Measurements from ENCODE around the gene MCTP1. TPM values are rescaled to one million over a fixed set of nuclear protein-coding genes. Genes with fewer than 3 reads are reported as not detected.

The MCTP1 gene
- total RNA-seq, 1 experiment from 2014 or later = 2.5 TPM

DNA sequence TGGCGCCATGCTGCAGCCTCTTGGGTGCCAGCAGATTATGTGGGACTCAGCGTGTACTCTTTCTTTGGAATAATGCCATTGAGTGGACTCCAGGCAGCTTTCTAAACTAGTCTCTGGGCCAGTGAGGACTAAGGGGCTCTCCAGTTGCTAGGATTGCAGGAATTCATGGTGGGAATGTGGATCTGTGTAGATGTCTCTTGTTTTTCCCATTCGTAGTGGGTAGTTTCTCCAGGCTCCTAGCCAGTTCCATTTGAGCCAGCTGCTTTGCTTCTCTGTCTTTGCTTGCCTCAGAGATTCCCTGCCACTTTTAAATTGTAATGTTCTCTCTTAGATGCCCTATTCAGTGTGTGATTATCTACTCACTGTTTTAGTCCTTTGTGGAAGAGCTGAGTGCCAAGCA is 623.8 kb downstream of the MCTP1 start:
- Histone ChIP-seq H3T11ph (ENCODE audit: low read length) (no peak overlapping the region), H2BK5ac (ENCODE audit: insufficient read length, low read length) (no peak overlapping the region), H2BK15ac (ENCODE audit: low read depth, low read length) (no peak overlapping the region), H2AK5ac (ENCODE audit: insufficient read length, low read length) (no peak overlapping the region), H3K27me3 (ENCODE audit: insufficient read depth, low read length) (no peaks in the 10 kb centered on the region), H3K23me2 (ENCODE audit: insufficient read length, low read depth, low read length, poor library complexity, severe bottlenecking) (no peaks in the 10 kb centered on the region), H3K27ac (ENCODE audit: insufficient read length, low read depth, low read length) (no peak overlapping the region), H4K91ac (ENCODE audit: insufficient read length, low read depth, low read length) (no peak overlapping the region), H4K8ac (replicated peaks; ENCODE audit: insufficient read length, low read depth, low read length) (no peak overlapping the region), H2BK120ac (ENCODE audit: low read depth, low read length, poor library complexity, severe bottlenecking) (no peak overlapping the region), H4K5ac (ENCODE audit: insufficient read length, low read depth, low read length) (no peak overlapping the region), H3K9ac (ENCODE audit: extremely low read depth, insufficient read length, low read length) (no peak overlapping the region), H3K79me2 (ENCODE audit: insufficient read depth, low read length) (no peaks in the 10 kb centered on the region), H3K79me1 (ENCODE audit: insufficient read depth, low read depth, low read length, poor library complexity, severe bottlenecking) (peaks cover 3% of the 10 kb centered on the region), H3K4ac (ENCODE audit: low read depth, low read length) (no peak overlapping the region), H3K18ac (ENCODE audit: insufficient read length, low read depth, low read length) (no peak overlapping the region), H3K23ac (ENCODE audit: insufficient read length, low read depth, low read length) (no peak overlapping the region), H3K9me3 (ENCODE audit: control insufficient read depth, low read depth, low read length) (no peaks in the 10 kb centered on the region), H2BK12ac (ENCODE audit: insufficient read length, low read depth, low read length) (no peak overlapping the region), H2AFZ (ENCODE audit: low read length) (no peak overlapping the region), H4K20me1 (ENCODE audit: control insufficient read depth, insufficient read depth, insufficient read length) (no peaks in the 10 kb centered on the region), H2BK20ac (ENCODE audit: low read depth, low read length, poor library complexity, severe bottlenecking) (no peak overlapping the region), H3K56ac (ENCODE audit: insufficient read length, low read depth, low read length) (no peak overlapping the region), H3K14ac (ENCODE audit: insufficient read depth, low read length) (no peak overlapping the region), H3K4me2 (ENCODE audit: insufficient read depth, insufficient read length, low read length) (no peak overlapping the region), H3K4me1 (ENCODE audit: insufficient read depth, low read length) (no peaks in the 10 kb centered on the region)
- Mint-ChIP-seq H3K27ac (peak overlapping the region in 2 of 3 experiments; percentile 20 to 61; a peak in 5 of 7 replicates), H3K36me3 (ENCODE audit: insufficient read depth in 1 of 3, low read depth in 3 of 3) (peaks cover 37 to 50% (median 41%) of the 10 kb centered on the region in 3 experiments), H3K27me3 (ENCODE audit: low read depth) (no peaks in the 10 kb centered on the region), H3K4me3 (no peak overlapping the region), H3K9me3 (peaks cover 17 to 25% of the 10 kb centered on the region in 2 experiments; a peak in 4 of 5 replicates), H3K4me1 (no peaks in the 10 kb centered on the region)
- no peak for DNase-seq
- WGBS (ENCODE audit: extremely low coverage, insufficient read length, low lambda C conversion rate) = no CpG with 5 or more reads among the region's 3 CpGs
- TF ChIP-seq, protein P1, sequence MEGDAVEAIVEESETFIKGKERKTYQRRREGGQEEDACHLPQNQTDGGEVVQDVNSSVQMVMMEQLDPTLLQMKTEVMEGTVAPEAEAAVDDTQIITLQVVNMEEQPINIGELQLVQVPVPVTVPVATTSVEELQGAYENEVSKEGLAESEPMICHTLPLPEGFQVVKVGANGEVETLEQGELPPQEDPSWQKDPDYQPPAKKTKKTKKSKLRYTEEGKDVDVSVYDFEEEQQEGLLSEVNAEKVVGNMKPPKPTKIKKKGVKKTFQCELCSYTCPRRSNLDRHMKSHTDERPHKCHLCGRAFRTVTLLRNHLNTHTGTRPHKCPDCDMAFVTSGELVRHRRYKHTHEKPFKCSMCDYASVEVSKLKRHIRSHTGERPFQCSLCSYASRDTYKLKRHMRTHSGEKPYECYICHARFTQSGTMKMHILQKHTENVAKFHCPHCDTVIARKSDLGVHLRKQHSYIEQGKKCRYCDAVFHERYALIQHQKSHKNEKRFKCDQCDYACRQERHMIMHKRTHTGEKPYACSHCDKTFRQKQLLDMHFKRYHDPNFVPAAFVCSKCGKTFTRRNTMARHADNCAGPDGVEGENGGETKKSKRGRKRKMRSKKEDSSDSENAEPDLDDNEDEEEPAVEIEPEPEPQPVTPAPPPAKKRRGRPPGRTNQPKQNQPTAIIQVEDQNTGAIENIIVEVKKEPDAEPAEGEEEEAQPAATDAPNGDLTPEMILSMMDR (conservative IDR thresholded peaks at IDR 0.05) = no peak

Data from H9 (cell line).